Prostate gland (tissue), 2 donors: ENCODE measurements around the gene WNT16. TPM values are rescaled to one million over a fixed set of nuclear protein-coding genes. Genes with fewer than 3 reads are reported as not detected.

Experiments used
- DNase-seq: peaks from one replicate; pipeline ENCODE4 v3.0.0-alpha.2; 2019; ENCODE audit warnings: low spot score
- H3K27ac ChIP-seq, 2 donors: fragments of 200-600 bp; sonication (generic); 2 replicates each; pipeline ENCODE4 v1.5.1; 2017 to 2019
- H3K27me3 ChIP-seq: fragments of 200-600 bp; sonication (generic); replicated peaks from 2 replicates; pipeline ENCODE4 v1.5.1; 2019; ENCODE audit not compliant: insufficient read depth
- H3K36me3 ChIP-seq, 2 donors: fragments of 200-600 bp; sonication (generic); 1 replicate in 1 of 2; 2 replicates in 1 of 2; pipeline versions ENCODE4 v1.5.1 to v1.8.1; 2017 to 2019
- H3K4me1 ChIP-seq: fragments of 200-600 bp; sonication (generic); replicated peaks from 2 replicates; pipeline ENCODE4 v1.5.1; 2019
- H3K4me3 ChIP-seq, 2 donors: fragments of 200-600 bp; sonication (generic); 2 replicates each; pipeline ENCODE4 v1.5.1; 2017 to 2019
- H3K9me3 ChIP-seq: fragments of 200-600 bp; sonication (generic); 2 replicates; pipeline ENCODE4 v1.5.1; 2017
- POLR2A ChIP-seq: fragments of 450-650 bp; IDR thresholded peaks from one replicate; pipeline ENCODE4 v1.6.1; 2016; ENCODE audit warnings: antibody characterized with exemption, mild to moderate bottlenecking
- POLR2AphosphoS5 ChIP-seq: sonication (generic); formaldehyde crosslinking; IDR thresholded peaks from one replicate; pipeline ENCODE4 v1.6.1; 2017; ENCODE audit warnings: antibody characterized with exemption
- WGBS: methylation state at CpG from one replicate; pipeline ENCODE4 v1.1.5; 2018; 5-methylcytosine and 5-hydroxymethylcytosine counted together
- intact Hi-C: fragments of 100-400 bp; cut with DNase I; formaldehyde crosslinking; loops from one replicate; pipeline ENCODE4 v1.14.2; 2022
- total RNA-seq, 2 donors: library from RNA; depleted of rRNA; stranded (reverse); fragments of >200 nt; gene quantifications; one replicate each; pipeline ENCODE4 v1.1.0, GENCODE V29; 2016
- TF ChIP-seq, protein P1 (sequence below), 4 experiments: fragments of 200-600 bp in 2 of 4; fragments of 450-650 bp in 2 of 4; sonication (generic) in 2 of 4; IDR thresholded peaks; 1 replicate in 3 of 4; 2 replicates in 1 of 4; pipeline ENCODE4 v1.5.1; 2016 to 2019; ENCODE audit warnings: antibody characterized with exemption in 4 of 4, mild to moderate bottlenecking in 2 of 4, moderate library complexity in 2 of 4

WNT16 gene
- total RNA-seq, 2 donors from 2014 or later = 0.23 to 1.1 TPM

- DNase-seq = no peak
- TF ChIP-seq, protein P1, sequence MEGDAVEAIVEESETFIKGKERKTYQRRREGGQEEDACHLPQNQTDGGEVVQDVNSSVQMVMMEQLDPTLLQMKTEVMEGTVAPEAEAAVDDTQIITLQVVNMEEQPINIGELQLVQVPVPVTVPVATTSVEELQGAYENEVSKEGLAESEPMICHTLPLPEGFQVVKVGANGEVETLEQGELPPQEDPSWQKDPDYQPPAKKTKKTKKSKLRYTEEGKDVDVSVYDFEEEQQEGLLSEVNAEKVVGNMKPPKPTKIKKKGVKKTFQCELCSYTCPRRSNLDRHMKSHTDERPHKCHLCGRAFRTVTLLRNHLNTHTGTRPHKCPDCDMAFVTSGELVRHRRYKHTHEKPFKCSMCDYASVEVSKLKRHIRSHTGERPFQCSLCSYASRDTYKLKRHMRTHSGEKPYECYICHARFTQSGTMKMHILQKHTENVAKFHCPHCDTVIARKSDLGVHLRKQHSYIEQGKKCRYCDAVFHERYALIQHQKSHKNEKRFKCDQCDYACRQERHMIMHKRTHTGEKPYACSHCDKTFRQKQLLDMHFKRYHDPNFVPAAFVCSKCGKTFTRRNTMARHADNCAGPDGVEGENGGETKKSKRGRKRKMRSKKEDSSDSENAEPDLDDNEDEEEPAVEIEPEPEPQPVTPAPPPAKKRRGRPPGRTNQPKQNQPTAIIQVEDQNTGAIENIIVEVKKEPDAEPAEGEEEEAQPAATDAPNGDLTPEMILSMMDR (IDR thresholded peaks at IDR 0.05) = peak in 1 of 4 experiments; percentile 25
- no peak for TF ChIP-seq POLR2A
- no peaks in the 10 kb centered on the region for H3K36me3 ChIP-seq
- H3K4me1 ChIP-seq = no peaks in the 10 kb centered on the region
- no peak overlapping the region for H3K4me3 ChIP-seq
- H3K27ac ChIP-seq = no peak overlapping the region
- intact Hi-C loops = no loop called here
- no peaks in the 10 kb centered on the region for H3K27me3 ChIP-seq
- H3K9me3 ChIP-seq = no peaks in the 10 kb centered on the region
Observed at GRCh38 chr7:121373177-121373576, 44.4 kb downstream of the WNT16 start.

GRCh38 chr7:121376979-121377378 lies 48.2 kb downstream of the WNT16 start:
- intact Hi-C loops = no loop called here

GRCh38 chr7:121379930-121380329 lies 51.1 kb downstream of the WNT16 start:
- TF ChIP-seq POLR2A = no peak
- TF ChIP-seq POLR2AphosphoS5 = no peak
- TF ChIP-seq, protein P1 (IDR thresholded peaks at IDR 0.05) = no peak
- Histone ChIP-seq H3K27ac (no peak overlapping the region), H3K4me3 (no peak overlapping the region), H3K27me3 (no peaks in the 10 kb centered on the region), H3K4me1 (no peaks in the 10 kb centered on the region), H3K36me3 (no peaks in the 10 kb centered on the region), H3K9me3 (no peaks in the 10 kb centered on the region)
- intact Hi-C loops = no loop called here
- WGBS = 95% methylated on average over 1 of the region's 1 CpG
- no peak for DNase-seq

More at GRCh38 chr7:121376979-121377378, 48.2 kb downstream of the WNT16 start:
- no peak for DNase-seq
- Histone ChIP-seq H3K4me3 (no peak overlapping the region), H3K36me3 (no peaks in the 10 kb centered on the region), H3K27ac (no peak overlapping the region), H3K27me3 (no peaks in the 10 kb centered on the region), H3K9me3 (no peaks in the 10 kb centered on the region), H3K4me1 (no peaks in the 10 kb centered on the region)
- WGBS = 90% methylated on average over 2 of the region's 2 CpGs
- TF ChIP-seq, protein P1 (IDR thresholded peaks at IDR 0.05) = no peak
- TF ChIP-seq POLR2A (no peak), POLR2AphosphoS5 (no peak)

- H3K9me3 ChIP-seq = no peaks in the 10 kb centered on the region
- H3K27me3 ChIP-seq = no peaks in the 10 kb centered on the region
- no peaks in the 10 kb centered on the region for H3K4me1 ChIP-seq
- no peak overlapping the region for H3K4me3 ChIP-seq
- intact Hi-C loops = no loop called here
- H3K27ac ChIP-seq = no peak overlapping the region
- H3K36me3 ChIP-seq = no peaks in the 10 kb centered on the region
- TF ChIP-seq, protein P1 (IDR thresholded peaks at IDR 0.05) = no peak
- TF ChIP-seq POLR2A (no peak), POLR2AphosphoS5 (no peak)
- no peak for DNase-seq
Observed at GRCh38 chr7:121382473-121382872, 53.7 kb downstream of the WNT16 start.

GRCh38 chr7:121383235-121383910 lies 54.6 kb downstream of the WNT16 start:
- Histone ChIP-seq H3K27me3 (no peaks in the 10 kb centered on the region), H3K36me3 (no peaks in the 10 kb centered on the region), H3K4me3 (no peak overlapping the region), H3K4me1 (no peaks in the 10 kb centered on the region), H3K27ac (no peak overlapping the region), H3K9me3 (no peaks in the 10 kb centered on the region)
- WGBS = 95% methylated on average over 2 of the region's 2 CpGs
- TF ChIP-seq POLR2A (no peak), POLR2AphosphoS5 (no peak)
- TF ChIP-seq, protein P1 (IDR thresholded peaks at IDR 0.05) = no peak
- DNase-seq = no peak
- intact Hi-C loops = no loop called here
